CD4-positive, alpha-beta T cell (primary cell): Measurements from ENCODE around the gene HEATR9. TPM values are rescaled to one million over a fixed set of nuclear protein-coding genes. Genes with fewer than 3 reads are reported as not detected.

Experiments used
- ATAC-seq: fragments of 200-7000 bp; cut with Tn5 transposase; one replicate; pipeline ENCODE4 v1.10.0; 2022; ENCODE audit warnings: mild to moderate bottlenecking; ENCODE audit not compliant: poor library complexity
- CTCF ChIA-PET: fragments of 350-600 bp; sonication (Branson Sonifier 250); formaldehyde crosslinking; loops from one replicate; lab custom pipeline; 2021; ENCODE audit warnings: antibody characterized with exemption, inconsistent platforms; lab: Charles Lee
- POLR2A ChIA-PET: fragments of 350-600 bp; sonication (Branson Sonifier 250); formaldehyde crosslinking; loops from one replicate; lab custom pipeline; 2021; ENCODE audit warnings: antibody characterized with exemption, inconsistent platforms; lab: Charles Lee
- DNase-seq, 14 experiments: peaks; one replicate each; pipeline ENCODE4 v3.0.0-alpha.2; 2013 to 2020; ENCODE audit warnings: mixed read lengths in 2 of 14
- H3K27ac ChIP-seq, 2 donors: one replicate each; pipeline versions ENCODE4 v1.5.1 to v1.7.0; 2013; ENCODE audit warnings: low read length in 2 of 2, low read depth in 1 of 2, mild to moderate bottlenecking in 1 of 2
- H3K27me3 ChIP-seq, 2 experiments: 1 replicate in 1 of 2; 2 replicates in 1 of 2; pipeline versions ENCODE4 v1.6.1 to v1.7.0; 2013; ENCODE audit warnings: low read length in 2 of 2, control low read depth in 1 of 2, mild to moderate bottlenecking in 1 of 2, moderate library complexity in 1 of 2; ENCODE audit not compliant: insufficient read depth in 2 of 2, control insufficient read depth in 1 of 2
- H3K36me3 ChIP-seq: one replicate; pipeline ENCODE4 v1.6.1; 2013; ENCODE audit warnings: low read length, control low read depth; ENCODE audit not compliant: insufficient read depth
- H3K4me1 ChIP-seq: one replicate; pipeline ENCODE4 v1.6.1; 2013; ENCODE audit warnings: low read length, control low read depth; ENCODE audit not compliant: insufficient read depth
- H3K4me3 ChIP-seq: one replicate; pipeline ENCODE4 v1.5.1; 2013; ENCODE audit warnings: mild to moderate bottlenecking, low read length, moderate library complexity
- H3K9me3 ChIP-seq, 2 experiments: 1 replicate in 1 of 2; 2 replicates in 1 of 2; pipeline versions ENCODE4 v1.6.1 to v1.7.0; 2013; ENCODE audit warnings: low read length in 2 of 2, mild to moderate bottlenecking in 2 of 2, control low read depth in 1 of 2, moderate library complexity in 1 of 2; ENCODE audit not compliant: control insufficient read depth in 1 of 2, insufficient read depth in 1 of 2
- H3K27ac Mint-ChIP-seq: one replicate; pipeline ENCODE4 v1.8.0; 2020; ENCODE audit warnings: mixed read lengths
- H3K27me3 Mint-ChIP-seq: one replicate; pipeline ENCODE4 v1.8.0; 2021; ENCODE audit warnings: mixed read lengths
- H3K36me3 Mint-ChIP-seq: one replicate; pipeline ENCODE4 v1.8.0; 2021; ENCODE audit warnings: low read depth, mixed read lengths
- H3K4me1 Mint-ChIP-seq: one replicate; pipeline ENCODE4 v1.8.0; 2021; ENCODE audit warnings: low read depth, mixed read lengths
- H3K4me3 Mint-ChIP-seq: one replicate; pipeline ENCODE4 v1.8.0; 2020; ENCODE audit warnings: mild to moderate bottlenecking, mixed read lengths
- H3K9me3 Mint-ChIP-seq: one replicate; pipeline ENCODE4 v1.8.0; 2020; ENCODE audit warnings: mixed read lengths
- intact Hi-C, 2 experiments: fragments of 100-400 bp; cut with DNase I in 1 of 2; cut with micrococcal nuclease in 1 of 2; formaldehyde crosslinking; loops; one replicate each; pipeline versions ENCODE4 v1.15.1 to v1.9.0; 2023 to 2025; cut with DNase I, micrococcal nuclease
- total RNA-seq, 174 experiments: library from RNA in 2 of 174; stranded (reverse) in 2 of 174; gene quantifications; one replicate each; pipeline ENCODE4 v1.2.3 and lab custom pipeline; 2021 to 2026
- TF ChIP-seq, protein P1 (sequence below): fragments of 200-600 bp; IDR thresholded peaks from one replicate; pipeline ENCODE4 v1.8.0; 2022; ENCODE audit warnings: antibody characterized with exemption, mild to moderate bottlenecking

The HEATR9 gene
- total RNA-seq, 2 experiments from 2014 or later, result 0.47 to 0.61 TPM

DNA sequence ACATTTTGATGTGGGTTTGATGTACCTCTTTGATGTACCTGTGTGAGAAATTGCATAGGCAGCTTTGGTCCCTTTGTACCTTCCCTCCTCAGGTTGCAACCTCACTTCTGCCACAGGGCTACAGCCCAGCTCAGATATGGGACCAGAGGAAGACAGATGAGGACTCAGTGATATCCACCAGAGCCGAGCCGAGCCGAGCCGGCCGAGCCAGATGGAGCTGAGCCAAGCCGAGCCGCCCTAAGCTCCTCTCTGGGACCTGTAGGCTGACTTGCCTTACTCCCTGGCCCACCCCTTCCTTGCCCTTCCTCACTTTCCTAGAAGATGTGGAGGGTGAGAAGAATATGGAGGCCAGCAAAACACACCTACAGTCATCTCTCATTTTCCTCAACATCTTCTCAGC, 3.8 kb downstream of the HEATR9 start:
- intact Hi-C loops, result no loop called here
- ATAC-seq, result no peak
- no peak overlapping the region for H3K27ac Mint-ChIP-seq
- peaks cover 9% of the 10 kb centered on the region for H3K4me1 Mint-ChIP-seq
- no peaks in the 10 kb centered on the region for H3K36me3 Mint-ChIP-seq
- Histone ChIP-seq H3K9me3 (no peaks in the 10 kb centered on the region), H3K4me1 (peaks cover 10% of the 10 kb centered on the region), H3K4me3 (no peak overlapping the region), H3K36me3 (no peaks in the 10 kb centered on the region), H3K27me3 (no peaks in the 10 kb centered on the region), H3K27ac (no peak overlapping the region)
- no peaks in the 10 kb centered on the region for H3K27me3 Mint-ChIP-seq
- H3K9me3 Mint-ChIP-seq, result no peaks in the 10 kb centered on the region
- no peak overlapping the region for H3K4me3 Mint-ChIP-seq
- CTCF ChIA-PET, result no interaction called here
- TF ChIP-seq, protein P1, sequence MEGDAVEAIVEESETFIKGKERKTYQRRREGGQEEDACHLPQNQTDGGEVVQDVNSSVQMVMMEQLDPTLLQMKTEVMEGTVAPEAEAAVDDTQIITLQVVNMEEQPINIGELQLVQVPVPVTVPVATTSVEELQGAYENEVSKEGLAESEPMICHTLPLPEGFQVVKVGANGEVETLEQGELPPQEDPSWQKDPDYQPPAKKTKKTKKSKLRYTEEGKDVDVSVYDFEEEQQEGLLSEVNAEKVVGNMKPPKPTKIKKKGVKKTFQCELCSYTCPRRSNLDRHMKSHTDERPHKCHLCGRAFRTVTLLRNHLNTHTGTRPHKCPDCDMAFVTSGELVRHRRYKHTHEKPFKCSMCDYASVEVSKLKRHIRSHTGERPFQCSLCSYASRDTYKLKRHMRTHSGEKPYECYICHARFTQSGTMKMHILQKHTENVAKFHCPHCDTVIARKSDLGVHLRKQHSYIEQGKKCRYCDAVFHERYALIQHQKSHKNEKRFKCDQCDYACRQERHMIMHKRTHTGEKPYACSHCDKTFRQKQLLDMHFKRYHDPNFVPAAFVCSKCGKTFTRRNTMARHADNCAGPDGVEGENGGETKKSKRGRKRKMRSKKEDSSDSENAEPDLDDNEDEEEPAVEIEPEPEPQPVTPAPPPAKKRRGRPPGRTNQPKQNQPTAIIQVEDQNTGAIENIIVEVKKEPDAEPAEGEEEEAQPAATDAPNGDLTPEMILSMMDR, result no peak
- POLR2A ChIA-PET, result no interaction called here
- DNase-seq, result no peak

DNA sequence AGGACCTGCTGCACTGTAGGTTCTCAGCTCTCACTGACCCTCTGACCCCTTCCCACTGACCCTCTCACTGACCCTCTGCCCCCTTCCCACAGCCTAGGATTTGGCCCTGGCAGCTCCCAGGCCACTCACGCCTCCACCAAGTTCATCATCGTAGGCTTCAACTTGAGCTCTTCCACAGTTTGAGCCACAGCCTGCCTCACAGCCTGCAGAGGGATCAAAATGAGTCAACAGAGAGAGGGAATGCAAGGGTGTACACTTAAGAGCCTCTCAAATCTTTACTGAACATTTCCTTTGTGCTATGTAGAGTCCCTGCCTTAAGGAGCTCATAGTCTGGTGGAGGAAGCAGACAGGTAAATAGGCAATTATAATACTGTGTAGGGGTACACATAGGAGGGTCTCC, 12.1 kb downstream of the HEATR9 start:
- no peaks in the 10 kb centered on the region for H3K9me3 ChIP-seq
- no peaks in the 10 kb centered on the region for H3K27me3 ChIP-seq
- TF ChIP-seq, protein P1, result no peak
- no peaks in the 10 kb centered on the region for H3K9me3 Mint-ChIP-seq
- DNase-seq (no peak), ATAC-seq (no peak)
- intact Hi-C loops, result loop anchor here in 1 of 2 experiments (10.0 kb wide), 1 partner anchor 218 kb away; no protein-coding TSS in a partner anchor
- H3K27ac ChIP-seq, result no peak overlapping the region
- H3K4me3 ChIP-seq, result no peak overlapping the region
- no peak overlapping the region for H3K4me3 Mint-ChIP-seq
- ChIA-PET POLR2A (interaction anchor here (1.2 to 2.9 kb wide), 3 partner anchors 12 to 48 kb away, joined by 3 to 8 read pairs (median 3); partner anchors contain the start of genes HEATR9 and TAF15), CTCF (no interaction called here)
- no peaks in the 10 kb centered on the region for H3K4me1 Mint-ChIP-seq
- peaks cover 4% of the 10 kb centered on the region for H3K36me3 Mint-ChIP-seq
- H3K36me3 ChIP-seq, result peaks cover 10% of the 10 kb centered on the region
- no peak overlapping the region for H3K27ac Mint-ChIP-seq
- no peaks in the 10 kb centered on the region for H3K27me3 Mint-ChIP-seq
- H3K4me1 ChIP-seq, result peaks cover 12% of the 10 kb centered on the region

DNA sequence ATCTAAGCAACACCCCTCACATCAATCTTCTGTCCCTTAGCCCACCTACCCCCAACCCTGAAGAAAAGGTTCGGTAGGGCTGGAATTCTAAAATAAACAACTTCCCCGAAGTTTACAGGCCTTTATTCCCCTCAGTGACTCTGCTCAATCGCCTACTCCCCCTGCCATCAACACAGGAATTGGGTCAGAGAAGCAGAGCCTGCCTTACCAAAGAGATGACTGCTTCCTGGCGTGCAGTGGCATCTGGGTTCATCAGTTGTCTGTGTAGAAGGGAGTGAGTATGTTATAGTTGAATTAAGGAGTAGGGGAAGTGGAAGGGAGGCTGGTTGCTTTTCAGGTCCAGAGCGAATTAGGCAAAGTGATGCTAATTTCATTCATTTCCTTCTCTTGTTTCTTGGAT, 12.7 kb downstream of the HEATR9 start:
- Histone ChIP-seq H3K4me3 (no peak overlapping the region), H3K27ac (no peak overlapping the region), H3K27me3 (no peaks in the 10 kb centered on the region), H3K4me1 (peaks cover 12% of the 10 kb centered on the region), H3K9me3 (no peaks in the 10 kb centered on the region), H3K36me3 (peaks cover 10% of the 10 kb centered on the region)
- no peak for DNase-seq
- Mint-ChIP-seq H3K27ac (no peak overlapping the region), H3K27me3 (no peaks in the 10 kb centered on the region), H3K36me3 (peaks cover 10% of the 10 kb centered on the region), H3K4me3 (no peak overlapping the region), H3K4me1 (peaks cover 4% of the 10 kb centered on the region), H3K9me3 (no peaks in the 10 kb centered on the region)
- TF ChIP-seq, protein P1, result no peak
- no peak for ATAC-seq
- intact Hi-C loops, result loop anchor here in 1 of 2 experiments (10.0 kb wide), 1 partner anchor 219 kb away; no protein-coding TSS in a partner anchor
- ChIA-PET CTCF (no interaction called here), POLR2A (interaction anchor here (0.6 to 2.9 kb wide), 3 partner anchors 13 to 16 kb away, joined by 3 to 8 read pairs (median 3); partner anchors contain the start of gene HEATR9)
